ENCODE measurements around the gene RNU5B-1. TPM values are rescaled to one million over a fixed set of nuclear protein-coding genes. Genes with fewer than 3 reads are reported as not detected.

Gene RNU5B-1
- total RNA-seq, 1 experiment from 2014 or later: not detected

GRCh38 chr15:65328506-65329287 is 24.2 kb downstream of the RNU5B-1 start:
- no peak for DNase-seq (ENCODE audit: low spot score)

GRCh38 chr15:65329288-65329983 is 25.0 kb downstream of the RNU5B-1 start:
- DNase-seq (ENCODE audit: low spot score): no peak

GRCh38 chr15:65329984-65330735 is 25.7 kb downstream of the RNU5B-1 start:
- DNase-seq (ENCODE audit: low spot score): no peak

GRCh38 chr15:65330934-65331645 is 26.6 kb downstream of the RNU5B-1 start:
- DNase-seq (ENCODE audit: low spot score): no peak

- no peak for DNase-seq (ENCODE audit: low spot score)
Observed at GRCh38 chr15:65331811-65332210, 27.3 kb downstream of the RNU5B-1 start.

- DNase-seq (ENCODE audit: low spot score): no peak
Observed at GRCh38 chr15:65332391-65333147, 28.1 kb downstream of the RNU5B-1 start.

- DNase-seq (ENCODE audit: low spot score): no peak
Observed at GRCh38 chr15:65333148-65333820, 28.8 kb downstream of the RNU5B-1 start.

GRCh38 chr15:65333856-65334255 is 29.4 kb downstream of the RNU5B-1 start:
- no peak for DNase-seq (ENCODE audit: low spot score)

- DNase-seq (ENCODE audit: low spot score): no peak
Observed at GRCh38 chr15:65334586-65335231, 30.2 kb downstream of the RNU5B-1 start.

- DNase-seq (ENCODE audit: low spot score): no peak
Observed at GRCh38 chr15:65335278-65336055, 31.0 kb downstream of the RNU5B-1 start.

GRCh38 chr15:65336493-65337435 is 32.3 kb downstream of the RNU5B-1 start:
- no peak for DNase-seq (ENCODE audit: low spot score)

- no peak for DNase-seq (ENCODE audit: low spot score)
Observed at GRCh38 chr15:65337436-65338070, 33.1 kb downstream of the RNU5B-1 start.

- no peak for DNase-seq (ENCODE audit: low spot score)
Observed at GRCh38 chr15:65338366-65338765, 33.9 kb downstream of the RNU5B-1 start.

GRCh38 chr15:65338823-65339222 is 34.3 kb downstream of the RNU5B-1 start:
- DNase-seq (ENCODE audit: low spot score): no peak

GRCh38 chr15:65339416-65339815 is 34.9 kb downstream of the RNU5B-1 start:
- DNase-seq (ENCODE audit: low spot score): no peak

- DNase-seq (ENCODE audit: low spot score): no peak
Observed at GRCh38 chr15:65339920-65340319, 35.4 kb downstream of the RNU5B-1 start.

- no peak for DNase-seq (ENCODE audit: low spot score)
Observed at GRCh38 chr15:65342493-65342892, 38.0 kb downstream of the RNU5B-1 start.
